SK-N-SH treated with all-trans-retinoic acid at 6 μM for 48 hours (cell line): ENCODE results near the gene PRDM15.

Experiments used
- ATAC-seq: fragments of 200-7000 bp; cut with Tn5 transposase; 3 replicates; pipeline ENCODE4 v1.9.1; 2020; ENCODE audit warnings: mild to moderate bottlenecking, moderate library complexity
- ARNTL ChIP-seq: fragments of 450-650 bp; formaldehyde crosslinking; IDR thresholded peaks from 2 replicates; pipeline ENCODE4 v1.5.0; 2020; ENCODE audit warnings: low read depth, mild to moderate bottlenecking, moderate library complexity, borderline replicate concordance
- BACH2 ChIP-seq: fragments of 250-450 bp; sonication (Bioruptor Pico); IDR thresholded peaks from 2 replicates; pipeline ENCODE4 v1.9.0; 2021; ENCODE audit warnings: mild to moderate bottlenecking, borderline replicate concordance
- CREB5 ChIP-seq: fragments of 250-450 bp; sonication (Bioruptor Pico); IDR thresholded peaks from 2 replicates; pipeline ENCODE4 v1.5.1; 2020; ENCODE audit warnings: low read depth, mild to moderate bottlenecking, moderate library complexity
- CSDC2 ChIP-seq: fragments of 250-450 bp; sonication (Bioruptor Pico); IDR thresholded peaks from 2 replicates; pipeline ENCODE4 v1.5.0; 2020; ENCODE audit warnings: mild to moderate bottlenecking, moderate library complexity
- CSRNP3 ChIP-seq: fragments of 250-450 bp; sonication (Bioruptor Pico); IDR thresholded peaks from 2 replicates; pipeline ENCODE4 v1.5.1; 2021; ENCODE audit warnings: mild to moderate bottlenecking, moderate library complexity
- GLIS3 ChIP-seq: fragments of 250-450 bp; sonication (Bioruptor Pico); IDR thresholded peaks from 2 replicates; pipeline ENCODE4 v1.5.0; 2020; ENCODE audit warnings: mild to moderate bottlenecking, moderate library complexity
- ISL1 ChIP-seq: fragments of 250-450 bp; sonication (Bioruptor Pico); IDR thresholded peaks from 2 replicates; pipeline ENCODE4 v2.1.2; 2022; ENCODE audit warnings: mild to moderate bottlenecking, moderate library complexity
- OSR1 ChIP-seq: fragments of 250-450 bp; sonication (Bioruptor Pico); IDR thresholded peaks from 2 replicates; pipeline ENCODE4 v1.8.0; 2022; ENCODE audit warnings: moderate library complexity, mild to moderate bottlenecking, inconsistent platforms
- PATZ1 ChIP-seq: fragments of 250-450 bp; sonication (Bioruptor Pico); IDR thresholded peaks from 2 replicates; pipeline ENCODE4 v1.8.0; 2020; ENCODE audit warnings: mild to moderate bottlenecking, moderate library complexity, borderline replicate concordance
- POU6F1 ChIP-seq: fragments of 250-450 bp; sonication (Bioruptor Pico); IDR thresholded peaks from 2 replicates; pipeline ENCODE4 v1.8.0; 2021; ENCODE audit warnings: low read depth, mild to moderate bottlenecking, moderate library complexity, borderline replicate concordance
- PPARA ChIP-seq: fragments of 250-450 bp; sonication (Bioruptor Pico); IDR thresholded peaks from 2 replicates; pipeline ENCODE4 v1.5.0; 2020; ENCODE audit warnings: mild to moderate bottlenecking, borderline replicate concordance
- RARB ChIP-seq: fragments of 250-450 bp; sonication (Bioruptor Pico); IDR thresholded peaks from 2 replicates; pipeline ENCODE4 v1.8.0; 2021; ENCODE audit warnings: mild to moderate bottlenecking, moderate library complexity
- TCF4 ChIP-seq: fragments of 250-450 bp; sonication (Bioruptor Pico); IDR thresholded peaks from 2 replicates; pipeline ENCODE4 v1.8.0; 2021; ENCODE audit warnings: mild to moderate bottlenecking, moderate library complexity, borderline replicate concordance
- TOX ChIP-seq: fragments of 250-450 bp; sonication (Bioruptor Pico); IDR thresholded peaks from 2 replicates; pipeline ENCODE4 v1.8.0; 2021; ENCODE audit warnings: mild to moderate bottlenecking, moderate library complexity, borderline replicate concordance
- TSHZ2 ChIP-seq: fragments of 250-450 bp; sonication (Bioruptor Pico); IDR thresholded peaks from 2 replicates; pipeline ENCODE4 v1.5.0; 2020; ENCODE audit warnings: mild to moderate bottlenecking, moderate library complexity
- ZC3H10 ChIP-seq: fragments of 250-450 bp; sonication (Bioruptor Pico); IDR thresholded peaks from 2 replicates; pipeline ENCODE4 v1.5.1; 2021; ENCODE audit warnings: mild to moderate bottlenecking, moderate library complexity
- ZFP3 ChIP-seq: fragments of 250-450 bp; sonication (Bioruptor Pico); IDR thresholded peaks from 2 replicates; pipeline ENCODE4 v1.5.0; 2020; ENCODE audit warnings: mild to moderate bottlenecking, moderate library complexity
- ZFP30 ChIP-seq: fragments of 450-650 bp; formaldehyde crosslinking; IDR thresholded peaks from 2 replicates; pipeline ENCODE4 v1.5.0; 2022; ENCODE audit warnings: mild to moderate bottlenecking, moderate library complexity
- ZNF565 ChIP-seq: fragments of 450-650 bp; formaldehyde crosslinking; conservative IDR thresholded peaks from 2 replicates; pipeline ENCODE4 v1.5.0; 2020; ENCODE audit warnings: low read depth, mild to moderate bottlenecking, moderate library complexity
- ZNF70 ChIP-seq: fragments of 450-650 bp; formaldehyde crosslinking; IDR thresholded peaks from 2 replicates; pipeline ENCODE4 v1.5.0; 2020; ENCODE audit warnings: mild to moderate bottlenecking, moderate library complexity
- ZNF8 ChIP-seq: fragments of 450-650 bp; formaldehyde crosslinking; IDR thresholded peaks from 2 replicates; pipeline ENCODE4 v1.5.0; 2020; ENCODE audit warnings: mild to moderate bottlenecking, moderate library complexity

The PRDM15 gene

GRCh38 chr21:41900401-41900800, 21.3 kb upstream of the PRDM15 start:
- no peak for ATAC-seq
- TF ChIP-seq OSR1 (CRISPR knock-in tag) = no peak
- TF ChIP-seq TOX (CRISPR knock-in tag) = no peak
- no peak for TF ChIP-seq ZFP3 (CRISPR knock-in tag)
- TF ChIP-seq PPARA = no peak
- TF ChIP-seq GLIS3 = no peak
- no peak for TF ChIP-seq TSHZ2
- no peak for TF ChIP-seq BACH2 (CRISPR knock-in tag)
- no peak for TF ChIP-seq POU6F1 (CRISPR knock-in tag)
- TF ChIP-seq TCF4 (CRISPR knock-in tag) = no peak
- no peak for TF ChIP-seq CSDC2
- TF ChIP-seq PATZ1 = no peak
- TF ChIP-seq ZC3H10 (CRISPR knock-in tag) = no peak

GRCh38 chr21:41899426-41900202, 20.5 kb upstream of the PRDM15 start:
- ATAC-seq = no peak
- TF ChIP-seq ZC3H10 (CRISPR knock-in tag) (no peak), RARB (CRISPR knock-in tag) (no peak), PATZ1 (no peak), ZNF8 (no peak), ARNTL (no peak), CSRNP3 (no peak), ZNF70 (CRISPR knock-in tag) (no peak), GLIS3 (no peak), CREB5 (CRISPR knock-in tag) (no peak), TOX (CRISPR knock-in tag) (no peak), ZFP3 (CRISPR knock-in tag) (no peak), ZNF565 (CRISPR knock-in tag) (no peak), ZFP30 (CRISPR knock-in tag) (no peak), ISL1 (CRISPR knock-in tag) (no peak), PPARA (no peak), TSHZ2 (no peak), OSR1 (CRISPR knock-in tag) (no peak), CSDC2 (no peak)
- TF ChIP-seq, all 23 proteins: peak for 0
